Coronary artery (tissue), 2 donors: ENCODE measurements around the gene TRAPPC5.
"Not testable (repeated sequence)": the region's sequence is repeated elsewhere in the genome, so short reads cannot be mapped to it uniquely, and the experiment has no call there.

Source experiments
- DNase-seq: peaks from one replicate; pipeline ENCODE4 v3.0.0-alpha.2; 2017; ENCODE audit warnings: low spot score
- H3K27ac ChIP-seq, 2 donors: fragments of 200-600 bp; sonication (generic); one replicate each; pipeline ENCODE4 v1.5.1; 2016 to 2019
- H3K4me3 ChIP-seq: fragments of 200-600 bp; sonication (generic); 2 replicates; pipeline ENCODE4 v1.5.1; 2016; ENCODE audit warnings: mild to moderate bottlenecking, moderate library complexity
- TF ChIP-seq, protein P1 (sequence below): fragments of 200-600 bp; sonication (generic); IDR thresholded peaks from one replicate; pipeline ENCODE4 v1.5.1; 2019; ENCODE audit warnings: antibody characterized with exemption

Gene TRAPPC5

DNA sequence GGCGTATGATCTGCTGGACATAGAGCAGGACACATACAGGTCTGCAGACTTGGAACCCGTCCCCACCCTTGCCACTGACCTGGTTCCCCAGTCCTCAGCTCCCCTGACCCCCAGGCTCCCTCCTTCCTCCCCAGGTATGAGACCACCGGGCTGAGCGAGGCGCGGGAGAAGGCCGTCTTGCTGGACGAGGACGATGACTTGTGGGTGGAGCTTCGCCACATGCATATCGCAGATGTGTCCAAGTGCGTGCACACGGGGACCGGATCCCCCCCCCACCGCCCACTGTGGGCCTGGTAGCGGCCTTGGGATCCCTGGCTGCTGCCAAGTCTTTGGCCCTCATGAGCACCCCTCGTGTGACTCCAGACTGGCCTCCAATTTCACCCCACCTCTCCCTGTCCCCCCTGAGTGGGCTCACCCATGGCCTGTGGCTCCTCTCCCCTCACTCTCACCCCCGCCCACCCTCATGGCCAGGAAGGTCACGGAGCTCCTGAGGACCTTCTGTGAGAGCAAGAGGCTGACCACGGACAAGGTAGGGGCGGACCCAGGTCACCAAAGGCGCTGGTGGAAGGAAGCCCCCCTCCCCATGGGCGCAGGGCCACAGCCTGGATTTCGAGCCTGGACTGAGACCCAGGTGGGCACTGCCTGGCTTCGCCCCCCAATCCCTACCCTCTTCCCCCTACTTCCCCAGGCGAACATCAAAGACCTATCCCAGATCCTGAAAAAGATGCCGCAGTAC is 38.2 kb upstream of the TRAPPC5 start:
- Histone ChIP-seq H3K4me3 (no peak overlapping the region), H3K27ac (no peak overlapping the region)
- TF ChIP-seq, protein P1, sequence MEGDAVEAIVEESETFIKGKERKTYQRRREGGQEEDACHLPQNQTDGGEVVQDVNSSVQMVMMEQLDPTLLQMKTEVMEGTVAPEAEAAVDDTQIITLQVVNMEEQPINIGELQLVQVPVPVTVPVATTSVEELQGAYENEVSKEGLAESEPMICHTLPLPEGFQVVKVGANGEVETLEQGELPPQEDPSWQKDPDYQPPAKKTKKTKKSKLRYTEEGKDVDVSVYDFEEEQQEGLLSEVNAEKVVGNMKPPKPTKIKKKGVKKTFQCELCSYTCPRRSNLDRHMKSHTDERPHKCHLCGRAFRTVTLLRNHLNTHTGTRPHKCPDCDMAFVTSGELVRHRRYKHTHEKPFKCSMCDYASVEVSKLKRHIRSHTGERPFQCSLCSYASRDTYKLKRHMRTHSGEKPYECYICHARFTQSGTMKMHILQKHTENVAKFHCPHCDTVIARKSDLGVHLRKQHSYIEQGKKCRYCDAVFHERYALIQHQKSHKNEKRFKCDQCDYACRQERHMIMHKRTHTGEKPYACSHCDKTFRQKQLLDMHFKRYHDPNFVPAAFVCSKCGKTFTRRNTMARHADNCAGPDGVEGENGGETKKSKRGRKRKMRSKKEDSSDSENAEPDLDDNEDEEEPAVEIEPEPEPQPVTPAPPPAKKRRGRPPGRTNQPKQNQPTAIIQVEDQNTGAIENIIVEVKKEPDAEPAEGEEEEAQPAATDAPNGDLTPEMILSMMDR, result no peak
- no peak for DNase-seq

DNA sequence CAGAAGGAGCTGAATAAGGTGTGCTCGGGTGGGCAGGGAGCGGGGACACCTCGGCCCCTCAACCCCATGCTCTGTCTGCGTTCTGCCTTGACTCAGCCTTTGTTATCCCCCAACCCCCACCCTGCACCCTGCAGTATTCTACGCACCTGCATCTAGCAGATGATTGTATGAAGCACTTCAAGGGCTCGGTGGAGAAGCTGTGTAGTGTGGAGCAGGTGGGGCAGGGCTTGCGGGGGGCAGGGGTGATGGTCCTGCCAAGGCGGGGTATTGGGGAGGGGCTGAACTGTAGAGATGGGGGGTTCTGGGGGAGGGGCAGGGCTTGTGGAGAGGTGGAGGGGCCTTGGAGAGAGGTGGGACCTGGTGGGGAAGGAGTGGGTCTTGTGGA is 37.6 kb upstream of the TRAPPC5 start:
- no peak overlapping the region for H3K4me3 ChIP-seq
- no peak overlapping the region for H3K27ac ChIP-seq
- no peak for DNase-seq
- TF ChIP-seq, protein P1, result no peak

DNA sequence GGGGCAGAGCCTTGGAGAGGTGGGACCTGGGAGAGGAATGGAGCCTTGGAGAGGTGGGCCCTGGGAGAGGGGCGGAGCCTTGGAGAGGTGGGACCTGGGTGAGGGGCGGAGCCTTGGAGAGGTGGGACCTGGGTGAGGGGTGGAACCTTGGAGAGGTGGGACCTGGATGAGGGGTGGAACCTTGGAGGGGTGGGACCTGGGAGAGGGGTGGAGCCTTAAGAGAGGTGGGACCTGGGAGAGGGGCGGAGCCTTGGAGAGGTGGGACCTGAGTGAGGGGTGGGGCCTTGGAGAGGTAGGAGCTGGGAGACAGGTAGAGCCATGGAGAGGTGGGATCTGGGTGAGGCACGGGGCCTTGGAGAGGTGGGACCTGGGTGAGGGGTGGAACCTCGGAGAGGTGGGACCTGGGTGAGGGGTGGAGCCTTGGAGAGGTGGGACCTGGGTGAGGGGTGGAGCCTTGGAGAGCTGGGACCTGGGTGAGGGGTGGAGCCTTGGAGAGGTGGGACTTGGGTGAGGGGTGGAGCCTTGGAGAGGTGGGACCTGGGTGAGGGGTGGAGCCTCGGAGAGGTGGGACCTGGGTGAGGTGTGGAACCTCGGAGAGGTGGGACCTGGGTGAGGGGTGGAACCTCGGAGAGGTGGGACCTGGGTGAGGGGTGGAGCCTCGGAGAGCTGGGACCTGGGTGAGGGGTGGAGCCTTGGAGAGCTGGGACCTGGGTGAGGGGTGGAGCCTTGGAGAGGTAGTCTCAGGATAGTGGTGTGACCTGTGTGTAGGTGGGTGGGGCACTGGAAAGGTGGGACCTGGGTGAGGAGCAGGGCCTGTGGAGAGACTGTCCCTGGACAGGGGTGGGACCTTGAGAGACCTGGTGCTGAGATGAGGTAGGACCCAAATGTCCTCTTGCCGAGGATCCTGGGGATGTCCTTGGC is 36.7 kb upstream of the TRAPPC5 start:
- DNase-seq, H3K27ac ChIP-seq, H3K4me3 ChIP-seq: not testable (repeated sequence)

DNA sequence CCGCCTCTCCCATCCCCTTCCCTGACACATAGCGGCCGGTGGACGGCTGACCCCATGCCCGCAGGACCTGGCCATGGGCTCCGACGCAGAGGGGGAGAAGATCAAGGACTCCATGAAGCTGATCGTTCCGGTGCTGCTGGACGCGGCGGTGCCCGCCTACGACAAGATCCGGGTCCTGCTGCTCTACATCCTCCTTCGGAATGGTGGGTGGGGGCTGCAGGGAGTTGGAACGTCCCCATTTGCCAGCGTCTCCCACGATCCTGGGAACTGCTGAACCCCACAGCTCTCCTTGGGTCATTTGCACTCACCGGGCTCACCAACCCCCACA is 36.1 kb upstream of the TRAPPC5 start:
- TF ChIP-seq, protein P1, result no peak
- DNase-seq, result no peak
- Histone ChIP-seq H3K4me3 (no peak overlapping the region), H3K27ac (no peak overlapping the region)

DNA sequence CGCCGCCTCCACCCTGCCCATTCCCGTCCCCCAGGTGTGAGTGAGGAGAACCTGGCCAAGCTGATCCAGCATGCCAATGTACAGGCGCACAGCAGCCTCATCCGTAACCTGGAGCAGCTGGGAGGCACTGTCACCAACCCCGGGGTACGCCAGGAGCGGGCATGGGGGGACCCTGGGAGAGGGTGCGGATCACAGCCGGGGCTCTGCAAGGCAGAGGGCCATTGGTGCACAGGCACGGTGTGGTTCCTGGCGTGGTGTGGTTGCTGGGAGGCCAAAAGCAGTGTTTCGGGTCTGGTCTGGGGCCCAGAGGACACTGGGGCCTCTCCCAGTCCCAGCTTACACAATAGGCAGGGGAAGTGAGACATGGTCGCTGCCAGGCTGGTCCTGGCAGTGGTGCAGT is 35.5 kb upstream of the TRAPPC5 start:
- H3K27ac ChIP-seq, result no peak overlapping the region
- DNase-seq, result no peak
- no peak overlapping the region for H3K4me3 ChIP-seq
- TF ChIP-seq, protein P1, result no peak

DNA sequence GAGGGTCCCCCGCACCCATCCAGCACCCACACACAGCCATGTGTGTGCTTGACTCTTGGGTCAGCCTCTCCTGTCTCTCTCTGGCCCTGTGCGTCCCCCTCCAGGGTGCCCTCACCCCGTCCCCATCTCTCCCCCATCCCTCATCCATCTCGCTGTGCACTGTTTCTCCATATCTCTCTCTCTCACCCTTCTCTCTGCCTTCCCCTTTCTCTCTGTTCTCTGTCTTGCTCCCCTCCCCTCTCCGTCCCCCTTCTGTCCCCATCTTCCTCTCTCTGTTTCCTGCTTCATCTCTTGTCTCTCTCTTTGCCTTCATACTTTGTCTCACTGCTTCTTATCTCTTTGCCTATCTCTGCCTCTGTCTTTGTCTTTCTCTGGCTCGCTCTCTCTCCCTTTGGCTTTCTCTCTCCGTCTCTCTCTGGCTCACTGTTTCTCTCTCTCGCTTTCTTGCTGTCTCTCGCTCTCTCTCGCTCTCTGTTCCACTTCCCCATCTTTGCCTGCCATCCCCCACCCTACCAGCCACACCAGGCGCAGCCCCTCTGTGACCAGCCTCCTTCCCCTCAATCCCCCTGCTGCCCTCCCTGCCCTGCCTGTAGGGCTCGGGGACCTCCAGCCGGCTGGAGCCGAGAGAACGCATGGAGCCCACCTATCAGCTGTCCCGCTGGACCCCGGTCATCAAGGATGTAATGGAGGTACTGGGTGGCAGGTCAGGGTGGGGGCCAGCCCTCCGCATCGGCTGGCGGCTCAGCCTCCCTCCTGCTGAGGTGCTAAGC is 34.8 kb upstream of the TRAPPC5 start:
- no peak overlapping the region for H3K27ac ChIP-seq
- TF ChIP-seq, protein P1, result no peak
- H3K4me3 ChIP-seq, result no peak overlapping the region
- DNase-seq, result no peak

DNA sequence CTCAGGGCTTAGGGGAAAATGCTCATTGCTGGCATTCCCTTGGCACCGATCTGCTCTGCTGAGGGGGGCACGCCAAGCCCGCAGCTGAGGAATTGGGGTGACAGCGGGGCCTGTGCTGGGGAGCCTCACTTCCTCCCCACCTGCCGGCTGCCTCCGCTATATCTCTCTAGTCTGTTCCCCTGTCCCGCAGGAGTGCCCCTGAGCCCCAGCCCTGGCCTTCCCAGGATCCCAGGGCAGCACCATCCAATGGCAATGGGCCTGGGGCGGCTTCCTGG is 34.3 kb upstream of the TRAPPC5 start:
- DNase-seq, result no peak
- Histone ChIP-seq H3K4me3 (no peak overlapping the region), H3K27ac (no peak overlapping the region)
- TF ChIP-seq, protein P1, result no peak
